Neutrophil (primary cell): Measurements from ENCODE around the gene MAP7D2.

Source experiments
- H3K27ac ChIP-seq: fragments of 200-600 bp; sonication (generic); 2 replicates; pipeline ENCODE4 v1.5.1; 2016; ENCODE audit warnings: mild to moderate bottlenecking, moderate library complexity
- H3K27me3 ChIP-seq: fragments of 200-600 bp; sonication (generic); 2 replicates; pipeline ENCODE4 v1.6.0; 2016; ENCODE audit warnings: mild to moderate bottlenecking
- H3K36me3 ChIP-seq: fragments of 200-600 bp; sonication (generic); 2 replicates; pipeline ENCODE4 v1.5.1; 2017
- H3K4me1 ChIP-seq, 2 experiments: fragments of 200-600 bp in 1 of 2; sonication (generic) in 1 of 2; 1 replicate in 1 of 2; 2 replicates in 1 of 2; pipeline versions ENCODE4 v1.5.1 to v1.6.1; 2013 to 2016; ENCODE audit warnings: low read depth in 1 of 2, low read length in 1 of 2, mild to moderate bottlenecking in 1 of 2, moderate library complexity in 1 of 2; ENCODE audit not compliant: control insufficient read depth in 1 of 2, insufficient read depth in 1 of 2
- H3K4me3 ChIP-seq, 2 experiments: fragments of 200-600 bp in 1 of 2; sonication (generic) in 1 of 2; 1 replicate in 1 of 2; 2 replicates in 1 of 2; pipeline ENCODE4 v1.5.1; 2013 to 2016; ENCODE audit warnings: low read depth in 1 of 2, low read length in 1 of 2, mild to moderate bottlenecking in 1 of 2, moderate library complexity in 1 of 2
- H3K9me3 ChIP-seq: fragments of 200-600 bp; sonication (generic); 2 replicates; pipeline ENCODE4 v1.5.1; 2016
- CTCF ChIP-seq: fragments of 200-600 bp; sonication (generic); IDR thresholded peaks from 2 replicates; pipeline ENCODE4 v1.5.1; 2016; ENCODE audit warnings: antibody characterized with exemption

Gene MAP7D2

GRCh38 chrX:20060961-20061748, 55.6 kb downstream of the MAP7D2 start:
- Histone ChIP-seq H3K27me3 (no peaks in the 10 kb centered on the region), H3K4me3 (no peak overlapping the region), H3K4me1 (no peaks in the 10 kb centered on the region), H3K36me3 (no peaks in the 10 kb centered on the region), H3K9me3 (no peaks in the 10 kb centered on the region), H3K27ac (no peak overlapping the region)
- TF ChIP-seq CTCF = no peak

- Histone ChIP-seq H3K9me3 (no peaks in the 10 kb centered on the region), H3K4me3 (no peak overlapping the region), H3K27me3 (no peaks in the 10 kb centered on the region), H3K36me3 (no peaks in the 10 kb centered on the region), H3K4me1 (no peaks in the 10 kb centered on the region), H3K27ac (no peak overlapping the region)
- TF ChIP-seq CTCF = no peak
These were observed 57.1 kb downstream of the MAP7D2 start for GRCh38 chrX:20059467-20060128.

- no peak for TF ChIP-seq CTCF
- H3K9me3 ChIP-seq = no peaks in the 10 kb centered on the region
- no peaks in the 10 kb centered on the region for H3K4me1 ChIP-seq
- H3K36me3 ChIP-seq = no peaks in the 10 kb centered on the region
- H3K27me3 ChIP-seq = no peaks in the 10 kb centered on the region
- no peak overlapping the region for H3K4me3 ChIP-seq
- no peak overlapping the region for H3K27ac ChIP-seq
These were observed 59.2 kb downstream of the MAP7D2 start for GRCh38 chrX:20057479-20057878.

GRCh38 chrX:20056704-20057103, 60.0 kb downstream of the MAP7D2 start:
- no peaks in the 10 kb centered on the region for H3K36me3 ChIP-seq
- H3K27ac ChIP-seq = no peak overlapping the region
- H3K4me3 ChIP-seq = no peak overlapping the region
- no peak for TF ChIP-seq CTCF
- no peaks in the 10 kb centered on the region for H3K4me1 ChIP-seq
- no peaks in the 10 kb centered on the region for H3K9me3 ChIP-seq
- H3K27me3 ChIP-seq = no peaks in the 10 kb centered on the region

GRCh38 chrX:20053537-20053936, 63.2 kb downstream of the MAP7D2 start:
- no peaks in the 10 kb centered on the region for H3K27me3 ChIP-seq
- H3K9me3 ChIP-seq = no peaks in the 10 kb centered on the region
- TF ChIP-seq CTCF = no peak
- no peaks in the 10 kb centered on the region for H3K36me3 ChIP-seq
- no peak overlapping the region for H3K4me3 ChIP-seq
- no peak overlapping the region for H3K27ac ChIP-seq
- no peaks in the 10 kb centered on the region for H3K4me1 ChIP-seq
